Breast epithelium (tissue), 4 donors: ENCODE measurements around the gene SLC17A8. TPM values are rescaled to one million over a fixed set of nuclear protein-coding genes. Genes with fewer than 3 reads are reported as not detected.
"Not testable (repeated sequence)": the region's sequence is repeated elsewhere in the genome, so short reads cannot be mapped to it uniquely, and the experiment has no call there.

Source experiments
- DNase-seq, 2 donors: peaks; one replicate each; pipeline ENCODE4 v3.0.0-alpha.2; 2019; ENCODE audit warnings: low spot score in 2 of 2
- H3K27ac ChIP-seq, 2 donors: fragments of 200-600 bp; sonication (generic) in 1 of 2; one replicate each; pipeline ENCODE4 v1.5.1; 2016 to 2019; ENCODE audit warnings: mild to moderate bottlenecking in 1 of 2
- H3K27me3 ChIP-seq, 2 donors: fragments of 200-600 bp; sonication (generic) in 1 of 2; one replicate each; pipeline versions ENCODE4 v1.5.1 to v1.6.0; 2017 to 2019; ENCODE audit warnings: control low read depth in 1 of 2, mild to moderate bottlenecking in 1 of 2
- H3K36me3 ChIP-seq: fragments of 200-600 bp; one replicate; pipeline ENCODE4 v1.5.1; 2019
- H3K4me1 ChIP-seq, 2 donors: fragments of 200-600 bp; sonication (generic); one replicate each; pipeline ENCODE4 v1.5.1; 2016 to 2019; ENCODE audit warnings: control low read depth in 1 of 2
- H3K4me3 ChIP-seq, 3 donors: fragments of 200-600 bp; sonication (generic); 1 replicate in 2 of 3; 2 replicates in 1 of 3; pipeline ENCODE4 v1.5.1; 2016 to 2019; ENCODE audit warnings: mild to moderate bottlenecking in 3 of 3, moderate library complexity in 2 of 3
- H3K9me3 ChIP-seq, 2 donors: fragments of 200-600 bp; sonication (generic) in 1 of 2; one replicate each; pipeline ENCODE4 v1.5.1; 2016 to 2019; ENCODE audit warnings: control low read depth in 1 of 2
- POLR2A ChIP-seq: fragments of 450-650 bp; IDR thresholded peaks from one replicate; pipeline ENCODE4 v1.6.1; 2016; ENCODE audit warnings: antibody characterized with exemption, mild to moderate bottlenecking, moderate library complexity
- POLR2AphosphoS5 ChIP-seq, 3 donors: sonication (generic); formaldehyde crosslinking; IDR thresholded peaks; one replicate each; pipeline ENCODE4 v1.6.1; 2017; ENCODE audit warnings: antibody characterized with exemption in 3 of 3
- intact Hi-C: fragments of 100-400 bp; cut with DNase I; formaldehyde crosslinking; loops from one replicate; pipeline ENCODE4 v1.15.1; 2023; ENCODE audit warnings: low total_unique reads
- total RNA-seq, 3 donors: library from RNA; depleted of rRNA; stranded (reverse); fragments of >200 nt; gene quantifications; one replicate each; pipeline ENCODE4 v1.1.0, GENCODE V29; 2016
- TF ChIP-seq, protein P1 (sequence below), 3 donors: fragments of 450-650 bp; IDR thresholded peaks; one replicate each; pipeline ENCODE4 v1.5.1; 2016 to 2017; ENCODE audit warnings: antibody characterized with exemption in 3 of 3, mild to moderate bottlenecking in 3 of 3, moderate library complexity in 3 of 3

Gene SLC17A8
- not detected for total RNA-seq

GRCh38 chr12:100356644-100357223 is at the start of gene SLC17A8:
SLC17A8 (plus strand) TSS chr12:100357074; CDS start chr12:100357392, 318 bp downstream.
- TF ChIP-seq POLR2AphosphoS5 (IDR thresholded peaks at IDR 0.05) (no peak), POLR2A (no peak)
- TF ChIP-seq, protein P1, sequence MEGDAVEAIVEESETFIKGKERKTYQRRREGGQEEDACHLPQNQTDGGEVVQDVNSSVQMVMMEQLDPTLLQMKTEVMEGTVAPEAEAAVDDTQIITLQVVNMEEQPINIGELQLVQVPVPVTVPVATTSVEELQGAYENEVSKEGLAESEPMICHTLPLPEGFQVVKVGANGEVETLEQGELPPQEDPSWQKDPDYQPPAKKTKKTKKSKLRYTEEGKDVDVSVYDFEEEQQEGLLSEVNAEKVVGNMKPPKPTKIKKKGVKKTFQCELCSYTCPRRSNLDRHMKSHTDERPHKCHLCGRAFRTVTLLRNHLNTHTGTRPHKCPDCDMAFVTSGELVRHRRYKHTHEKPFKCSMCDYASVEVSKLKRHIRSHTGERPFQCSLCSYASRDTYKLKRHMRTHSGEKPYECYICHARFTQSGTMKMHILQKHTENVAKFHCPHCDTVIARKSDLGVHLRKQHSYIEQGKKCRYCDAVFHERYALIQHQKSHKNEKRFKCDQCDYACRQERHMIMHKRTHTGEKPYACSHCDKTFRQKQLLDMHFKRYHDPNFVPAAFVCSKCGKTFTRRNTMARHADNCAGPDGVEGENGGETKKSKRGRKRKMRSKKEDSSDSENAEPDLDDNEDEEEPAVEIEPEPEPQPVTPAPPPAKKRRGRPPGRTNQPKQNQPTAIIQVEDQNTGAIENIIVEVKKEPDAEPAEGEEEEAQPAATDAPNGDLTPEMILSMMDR (IDR thresholded peaks at IDR 0.05) = no peak
- H3K4me3 ChIP-seq = no peak within 1 kb of the TSS
- intact Hi-C loops = no loop called here
- no peaks in the 10 kb centered on the region for H3K9me3 ChIP-seq
- H3K27me3 ChIP-seq = peaks cover 0 to 5% of the 10 kb centered on the region in 2 donors
- no peak for DNase-seq
- no peak within 1 kb of the TSS for H3K27ac ChIP-seq
- no peaks in the 10 kb centered on the region for H3K4me1 ChIP-seq
- H3K36me3 ChIP-seq = no peaks in the 10 kb centered on the region

DNA sequence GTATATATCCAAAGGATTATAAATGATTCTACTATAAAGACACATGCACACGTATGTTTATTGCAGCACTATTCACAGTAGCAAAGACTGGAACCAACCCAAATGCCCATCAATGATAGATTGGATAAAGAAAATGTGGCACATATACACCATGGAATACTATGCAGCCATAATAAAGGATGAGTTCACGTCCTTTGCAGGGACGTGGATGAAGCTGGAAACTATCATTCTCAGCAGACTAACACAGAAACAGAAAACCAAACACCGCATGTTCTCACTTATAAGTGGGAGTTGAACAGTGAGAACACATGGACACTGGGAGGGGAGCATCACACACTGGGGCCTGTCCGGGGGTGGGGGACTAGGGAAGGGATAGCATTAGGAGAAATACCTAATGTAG is 48.7 kb upstream of the SLC17A8 start:
- H3K4me3 ChIP-seq, H3K27me3 ChIP-seq, H3K9me3 ChIP-seq, DNase-seq, H3K4me1 ChIP-seq, H3K36me3 ChIP-seq, intact Hi-C loops, H3K27ac ChIP-seq: not testable (repeated sequence)

DNA sequence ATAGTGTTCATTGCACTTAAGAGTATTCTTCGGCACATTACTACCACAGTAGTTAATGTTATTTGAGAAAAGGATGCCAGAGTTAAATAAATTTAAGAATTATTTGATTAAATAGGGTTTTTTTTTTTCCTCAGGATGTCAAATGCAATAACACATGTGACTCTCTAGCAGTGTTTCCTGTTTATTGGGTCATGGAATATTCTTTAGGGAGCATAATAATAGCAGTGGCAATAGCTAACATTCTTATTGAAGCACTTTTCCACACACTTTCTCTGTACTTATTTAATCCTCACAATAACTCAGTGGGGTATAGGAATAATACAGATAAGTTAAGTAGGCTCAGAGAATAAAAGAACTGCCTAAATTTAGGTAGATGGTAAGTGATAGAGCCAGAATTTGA is 45.6 kb upstream of the SLC17A8 start:
- Histone ChIP-seq H3K36me3 (no peaks in the 10 kb centered on the region), H3K4me3 (no peak overlapping the region), H3K27ac (no peak overlapping the region), H3K4me1 (no peaks in the 10 kb centered on the region), H3K27me3 (no peaks in the 10 kb centered on the region), H3K9me3 (no peaks in the 10 kb centered on the region)
- TF ChIP-seq POLR2AphosphoS5 (IDR thresholded peaks at IDR 0.05) (no peak), POLR2A (no peak)
- TF ChIP-seq, protein P1 (IDR thresholded peaks at IDR 0.05) = no peak
- intact Hi-C loops = no loop called here
- no peak for DNase-seq

- Histone ChIP-seq H3K27ac (no peak overlapping the region), H3K4me3 (no peak overlapping the region), H3K9me3 (no peaks in the 10 kb centered on the region), H3K36me3 (no peaks in the 10 kb centered on the region), H3K4me1 (no peaks in the 10 kb centered on the region), H3K27me3 (no peaks in the 10 kb centered on the region)
- intact Hi-C loops = no loop called here
- TF ChIP-seq POLR2AphosphoS5 (IDR thresholded peaks at IDR 0.05) (no peak), POLR2A (no peak)
- TF ChIP-seq, protein P1 (IDR thresholded peaks at IDR 0.05) = no peak
- no peak for DNase-seq
Measured at GRCh38 chr12:100317371-100317770, 39.5 kb upstream of the SLC17A8 start.

DNA sequence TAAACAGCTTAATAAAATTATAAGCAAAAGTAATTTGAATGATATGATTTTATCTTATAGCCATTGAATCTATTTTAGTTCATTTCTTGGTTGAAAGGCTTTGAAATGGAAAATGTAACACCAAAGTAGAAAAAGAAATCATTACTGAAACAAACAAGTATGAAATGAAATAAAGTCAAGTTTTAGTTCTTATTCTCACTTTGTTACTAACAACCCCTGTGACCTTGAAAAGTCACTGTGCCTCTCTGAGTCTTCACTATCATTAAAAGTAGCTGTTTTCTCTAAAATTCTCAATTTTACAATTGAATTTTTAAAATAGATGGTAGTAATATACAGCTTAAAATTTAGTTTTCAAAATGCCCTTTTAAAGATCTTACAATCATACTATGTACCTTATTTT is 32.4 kb upstream of the SLC17A8 start:
- Histone ChIP-seq H3K9me3 (no peaks in the 10 kb centered on the region), H3K4me1 (no peaks in the 10 kb centered on the region), H3K27ac (no peak overlapping the region), H3K36me3 (peaks cover 6% of the 10 kb centered on the region), H3K27me3 (no peaks in the 10 kb centered on the region), H3K4me3 (no peak overlapping the region)
- DNase-seq = no peak
- TF ChIP-seq POLR2AphosphoS5 (IDR thresholded peaks at IDR 0.05) (no peak), POLR2A (no peak)
- TF ChIP-seq, protein P1 (IDR thresholded peaks at IDR 0.05) = no peak
- intact Hi-C loops = no loop called here

DNA sequence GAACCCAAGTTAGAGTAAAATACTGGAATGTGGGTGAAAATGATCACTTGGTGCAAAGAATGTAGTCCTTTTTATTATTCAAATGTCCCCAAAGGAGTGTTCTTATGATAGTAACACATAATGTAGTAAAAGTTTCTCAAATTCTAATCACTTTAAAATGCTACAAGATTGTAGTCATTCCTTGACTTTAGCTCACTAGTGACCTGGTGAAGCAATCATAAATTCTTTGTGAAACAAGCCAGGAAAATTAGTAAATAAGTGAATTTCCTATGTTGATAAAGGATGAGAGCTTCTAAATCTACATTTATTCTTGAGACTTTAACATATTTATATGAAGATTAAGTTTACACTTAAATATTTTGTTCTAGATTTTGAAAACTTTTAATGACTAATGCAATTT is 30.7 kb upstream of the SLC17A8 start:
- Histone ChIP-seq H3K4me1 (no peaks in the 10 kb centered on the region), H3K27ac (no peak overlapping the region), H3K4me3 (no peak overlapping the region), H3K9me3 (no peaks in the 10 kb centered on the region), H3K27me3 (no peaks in the 10 kb centered on the region), H3K36me3 (peaks cover 6% of the 10 kb centered on the region)
- DNase-seq = no peak
- intact Hi-C loops = no loop called here
- TF ChIP-seq POLR2AphosphoS5 (IDR thresholded peaks at IDR 0.05) (no peak), POLR2A (no peak)
- TF ChIP-seq, protein P1 (IDR thresholded peaks at IDR 0.05) = no peak
